Stimulated activated CD4-positive, alpha-beta T cell treated with anti-CD3 and anti-CD28 coated beads, Interleukin-1b, Interleukin-23, amount 100 ng/mL, for 24 hours (primary cell): ENCODE results near the gene SERPINA3.
"Not testable (repeated sequence)": the region's sequence is repeated elsewhere in the genome, so short reads cannot be mapped to it uniquely, and the experiment has no call there.

Source experiments
- DNase-seq, 4 experiments: peaks; one replicate each; pipeline ENCODE4 v3.0.0-alpha.2; 2020; ENCODE audit warnings: low read depth in 4 of 4, low spot score in 1 of 4

SERPINA3 gene

GRCh38 chr14:94631050-94631449 lies 18.9 kb downstream of the SERPINA3 start:
- no peak for DNase-seq

DNA sequence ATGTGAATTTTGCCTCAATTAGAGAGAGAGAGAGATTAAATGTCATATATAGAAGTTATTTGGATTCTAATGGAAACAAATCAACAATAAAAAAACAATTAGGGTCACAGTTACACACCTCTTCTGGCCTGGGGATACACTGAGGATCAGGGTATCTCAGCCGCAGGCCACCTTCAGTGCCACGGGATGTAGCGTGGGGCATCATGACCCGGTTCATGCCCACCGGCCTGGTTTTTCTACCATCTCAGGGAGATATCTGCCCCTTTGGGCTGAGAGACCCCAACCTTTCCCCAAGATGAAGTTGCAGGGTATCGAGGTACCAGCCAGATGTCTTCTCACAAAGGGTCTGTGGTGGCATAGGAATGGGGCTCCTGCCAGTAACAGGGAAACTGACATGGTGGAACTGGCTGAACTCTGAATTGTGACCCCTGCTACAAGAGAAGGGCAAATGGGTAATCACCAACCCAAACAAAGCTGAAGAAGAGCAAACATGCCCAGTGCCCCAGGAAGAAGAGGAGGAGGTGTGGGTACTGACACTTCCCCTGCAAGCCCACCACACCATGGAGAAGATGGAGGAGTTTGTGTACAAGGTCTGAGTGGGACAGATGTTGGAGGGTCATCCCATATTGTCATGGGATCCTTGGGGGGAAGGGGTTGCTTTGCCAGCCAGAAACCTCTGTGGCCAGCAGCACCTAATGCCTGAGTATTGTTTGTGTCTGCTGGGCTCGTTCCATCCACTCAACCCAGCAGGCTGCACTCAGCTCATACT lies 19.5 kb downstream of the SERPINA3 start:
- no peak for DNase-seq

DNA sequence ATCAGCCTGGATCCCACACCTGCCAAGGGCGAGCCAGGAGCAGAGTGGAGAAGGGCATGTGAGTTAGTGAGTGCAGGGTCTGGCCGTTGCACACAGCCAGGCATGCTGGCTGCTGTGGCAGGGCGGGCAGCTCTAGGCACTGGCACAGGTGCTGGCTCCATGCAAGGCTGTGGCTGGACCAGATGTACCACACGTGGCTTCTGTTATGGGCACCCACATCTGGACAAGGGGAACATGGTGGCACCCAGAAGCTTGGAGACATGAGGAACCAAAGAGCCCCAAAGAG lies 20.1 kb downstream of the SERPINA3 start:
- DNase-seq = no peak

DNA sequence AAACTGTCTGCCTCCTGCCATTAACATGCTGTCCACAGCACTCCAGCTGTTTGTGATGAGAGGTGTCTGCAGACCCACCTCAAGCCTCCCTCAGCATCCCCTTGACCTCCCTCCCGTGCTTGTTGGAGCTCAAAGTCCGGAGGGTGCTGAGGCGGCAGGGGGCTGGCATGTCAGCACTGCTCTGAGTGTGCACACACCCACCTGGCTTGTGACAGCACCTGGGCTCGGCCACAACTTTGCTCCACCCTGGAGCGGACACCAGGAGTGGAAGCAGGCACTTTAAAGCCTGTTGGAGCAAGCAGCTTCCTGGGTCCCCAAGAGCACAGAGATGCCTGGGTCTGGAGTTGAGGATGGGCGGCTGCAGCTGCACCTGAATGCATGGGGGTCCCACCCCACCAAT lies 20.9 kb downstream of the SERPINA3 start:
- no peak for DNase-seq

DNA sequence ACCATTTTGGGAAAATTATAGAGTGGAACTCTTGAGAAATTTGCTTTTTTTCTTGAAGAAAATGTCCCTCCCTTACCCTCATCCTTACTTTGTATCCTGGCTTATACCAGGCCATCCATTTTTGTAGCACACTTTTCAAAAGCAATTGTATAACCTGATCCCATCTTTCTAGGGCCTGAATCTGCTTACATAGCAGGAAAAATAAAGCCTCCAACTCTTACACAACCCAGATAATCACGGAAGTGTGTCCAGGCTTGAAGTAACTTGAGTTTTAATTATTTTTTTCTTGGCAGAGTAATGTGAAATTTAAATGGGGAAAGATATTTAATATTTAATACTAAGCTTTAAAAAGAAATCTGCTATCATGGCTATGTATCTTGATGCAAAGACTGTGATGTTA lies 23.0 kb downstream of the SERPINA3 start:
- no peak for DNase-seq

DNA sequence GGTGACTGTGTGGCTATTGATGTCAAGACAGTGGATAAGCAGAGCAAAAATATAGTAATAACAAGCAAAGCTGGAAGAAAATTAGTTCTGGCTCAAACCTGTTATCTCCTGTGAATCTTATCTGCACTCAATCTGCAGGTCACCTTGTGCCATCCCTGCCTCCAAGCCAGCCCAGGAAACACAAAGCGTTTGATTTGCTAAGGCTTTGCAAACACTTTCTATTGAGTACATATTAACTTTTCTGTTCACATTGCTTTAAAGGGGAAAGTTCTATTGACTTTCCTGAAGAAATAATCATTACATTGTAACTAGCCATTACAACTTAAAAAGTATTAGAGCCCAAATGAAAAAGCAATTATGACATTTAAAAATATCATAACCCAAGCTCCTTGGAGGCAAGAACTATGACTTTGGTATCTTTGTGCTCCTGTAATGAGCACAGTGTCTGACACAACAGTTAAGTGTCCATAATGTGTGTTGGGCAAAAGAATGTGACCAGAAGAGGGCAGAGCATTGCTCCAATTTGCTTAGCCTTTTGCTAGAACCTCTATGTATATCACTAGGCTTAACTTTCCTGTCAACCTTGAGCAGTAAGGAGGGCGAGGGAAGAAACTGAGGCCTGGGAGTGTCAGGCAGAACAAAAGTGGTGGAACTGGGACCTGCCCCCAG lies 24.7 kb downstream of the SERPINA3 start:
- no peak for DNase-seq

DNA sequence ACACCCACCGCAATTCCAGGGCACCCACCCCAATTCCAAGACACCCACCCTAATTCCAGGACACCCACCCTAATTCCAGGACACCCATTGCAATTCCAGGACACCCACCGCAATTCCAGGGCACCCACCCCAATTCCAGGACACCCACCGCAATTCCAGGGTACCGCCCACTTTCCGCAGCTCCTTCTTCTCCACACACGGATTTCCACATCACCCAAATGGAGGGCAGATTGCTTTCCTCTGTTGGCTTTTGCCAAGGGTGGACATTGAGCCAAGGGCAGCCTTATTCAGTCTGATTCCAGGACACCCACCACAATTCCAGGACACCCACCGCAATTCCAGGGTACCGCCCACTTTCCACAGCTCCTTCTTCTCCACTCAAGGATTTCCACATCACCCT lies 25.6 kb downstream of the SERPINA3 start:
- DNase-seq = not testable (repeated sequence)

DNA sequence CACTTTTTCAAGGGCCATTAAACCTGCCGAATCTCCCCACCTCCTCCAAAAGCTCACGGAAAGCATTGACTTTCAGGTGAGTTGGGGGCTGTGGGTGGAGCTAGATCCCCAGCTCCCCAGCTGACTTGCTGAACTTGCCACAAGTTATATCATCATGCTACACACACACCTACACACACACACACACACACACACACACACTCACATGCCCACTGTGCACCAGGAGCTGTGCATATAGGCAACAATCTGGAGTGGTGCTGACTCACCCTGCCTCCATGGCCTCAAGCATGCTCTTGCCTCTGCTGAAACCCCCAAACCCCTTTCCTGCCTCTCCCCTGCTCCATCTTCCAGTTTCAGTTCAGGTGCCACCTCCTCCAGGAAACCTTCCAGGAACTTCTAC lies 26.1 kb downstream of the SERPINA3 start:
- no peak for DNase-seq

DNA sequence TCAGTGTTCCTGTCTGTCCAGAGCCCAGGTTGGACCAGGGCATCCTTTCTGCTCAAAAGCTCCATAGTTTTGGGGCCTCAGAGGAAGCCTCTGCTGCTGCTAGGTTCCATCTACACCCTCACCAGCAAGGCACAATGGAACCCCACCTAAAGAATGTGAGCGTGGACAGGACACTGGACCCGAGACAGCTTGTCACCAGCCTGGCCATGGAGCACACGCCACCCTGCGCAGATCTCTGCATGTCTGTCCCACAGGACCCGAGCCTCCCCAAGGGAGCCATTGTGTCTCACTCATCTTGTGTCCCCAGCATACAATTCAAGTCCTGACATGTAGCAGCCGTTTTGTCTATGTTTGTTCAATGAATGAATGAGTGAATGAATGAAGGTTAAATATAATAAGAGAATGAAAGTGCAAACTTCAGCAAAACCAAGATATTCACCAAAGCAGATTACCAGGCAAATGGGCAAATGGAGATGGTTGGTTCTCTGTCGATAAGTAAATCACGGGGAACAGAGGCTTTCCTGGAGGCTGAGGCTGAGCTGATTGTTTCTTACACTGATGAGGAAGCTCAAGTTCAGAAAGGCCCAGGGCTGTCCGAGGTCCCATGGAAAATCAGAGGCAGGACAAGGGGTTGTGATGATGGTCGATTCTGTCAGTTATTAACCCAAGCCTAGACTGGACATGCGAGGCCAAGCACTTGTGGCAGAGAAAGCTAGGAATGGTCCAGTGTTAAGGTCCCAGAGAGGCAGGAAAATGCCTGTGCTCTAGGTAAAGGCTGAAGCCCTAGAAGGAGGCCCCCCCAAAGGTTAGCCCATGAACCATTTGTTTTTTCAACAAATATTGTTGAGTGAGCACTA lies 27.0 kb downstream of the SERPINA3 start:
- no peak for DNase-seq

DNA sequence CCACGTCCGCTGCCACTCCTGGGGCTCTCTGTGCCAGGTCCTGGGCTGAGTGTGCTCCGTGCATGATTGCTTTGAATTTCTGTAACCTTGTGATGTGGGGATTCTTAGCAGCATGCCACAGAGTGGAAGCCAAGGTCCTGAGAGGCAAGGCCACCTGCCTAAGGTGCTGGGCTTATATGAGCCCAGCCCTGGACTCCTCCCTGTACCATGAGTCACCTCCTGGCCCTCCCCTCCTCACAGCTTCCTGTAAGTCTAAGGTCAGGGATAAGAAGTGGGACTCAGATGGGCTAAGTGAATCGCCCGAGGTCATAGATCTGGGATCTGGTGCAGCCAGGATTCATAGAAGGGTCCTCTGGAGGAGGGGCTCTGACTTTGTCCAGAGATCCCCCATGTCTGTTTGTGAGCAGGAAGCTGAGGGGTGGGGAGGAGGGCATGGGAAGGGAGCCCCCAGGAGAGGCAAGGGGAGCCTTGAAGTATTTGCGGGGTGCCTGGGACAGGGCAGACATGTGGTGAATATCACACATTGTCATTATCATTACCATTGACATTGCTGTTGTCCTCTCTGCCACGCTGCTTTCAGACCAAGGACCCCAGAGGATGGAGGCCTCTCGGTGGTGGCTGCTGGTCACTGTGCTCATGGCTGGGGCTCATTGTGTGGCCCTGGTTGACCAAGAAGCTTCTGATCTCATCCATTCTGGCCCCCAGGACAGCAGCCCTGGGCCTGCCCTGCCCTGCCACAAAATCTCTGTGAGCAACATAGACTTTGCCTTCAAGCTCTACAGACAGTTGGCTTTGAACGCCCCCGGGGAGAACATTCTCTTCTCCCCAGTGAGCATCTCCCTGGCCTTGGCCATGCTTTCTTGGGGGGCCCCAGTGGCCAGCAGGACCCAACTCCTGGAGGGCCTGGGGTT lies 28.8 kb downstream of the SERPINA3 start:
- DNase-seq = no peak

GRCh38 chr14:94641632-94641955 lies 29.4 kb downstream of the SERPINA3 start:
- no peak for DNase-seq

GRCh38 chr14:94643316-94644101 lies 31.3 kb downstream of the SERPINA3 start:
- DNase-seq = no peak

GRCh38 chr14:94644102-94644535 lies 31.9 kb downstream of the SERPINA3 start:
- DNase-seq = no peak

GRCh38 chr14:94646066-94646465 lies 33.9 kb downstream of the SERPINA3 start:
- DNase-seq = no peak

GRCh38 chr14:94646481-94646880 lies 34.3 kb downstream of the SERPINA3 start:
- DNase-seq = no peak

- DNase-seq = no peak
Observed at GRCh38 chr14:94648801-94649200, 36.6 kb downstream of the SERPINA3 start.

DNA sequence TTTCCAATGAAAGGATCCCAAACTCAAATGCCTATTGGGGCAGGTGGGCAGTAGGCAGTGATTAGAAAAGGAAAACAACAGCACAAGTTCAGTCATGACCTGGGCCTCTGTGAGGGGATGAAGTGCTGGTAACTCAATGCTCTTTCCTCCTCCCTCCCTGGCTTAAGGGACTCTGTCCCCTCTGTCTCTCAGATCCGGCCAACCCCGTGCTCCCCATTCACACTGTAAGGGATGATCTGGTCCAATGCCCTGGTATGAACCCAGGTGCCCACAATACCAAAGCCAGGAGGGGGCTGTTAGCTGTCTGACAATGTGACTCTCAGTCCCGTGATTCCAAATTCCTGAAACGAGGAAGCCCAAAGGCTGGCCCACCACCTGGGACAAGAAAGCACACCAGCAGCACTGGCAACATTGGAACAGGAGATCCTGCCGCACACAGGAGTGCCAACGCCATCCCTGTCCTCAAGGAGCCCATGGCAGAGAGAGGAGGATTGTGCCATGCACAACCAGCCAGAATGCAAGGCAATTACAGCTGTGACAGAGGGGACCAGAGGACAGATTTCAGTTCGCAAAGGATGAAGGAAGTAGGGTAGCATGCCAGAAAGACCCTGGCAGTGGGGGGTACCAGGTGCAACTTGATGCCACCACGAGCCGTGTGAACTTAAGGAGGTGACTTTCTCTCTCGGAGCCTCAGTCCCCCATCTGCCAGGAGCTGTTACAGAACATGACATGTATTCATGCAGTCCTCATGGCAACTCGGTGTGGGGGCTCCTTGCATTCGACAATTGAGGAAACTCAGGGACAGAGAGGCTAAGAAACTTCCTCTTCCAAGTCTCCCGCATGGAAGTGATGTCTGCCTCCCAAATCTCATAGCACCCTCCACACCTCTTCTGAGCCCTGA lies 37.6 kb downstream of the SERPINA3 start:
- DNase-seq = no peak

GRCh38 chr14:94650444-94650775 lies 38.2 kb downstream of the SERPINA3 start:
- DNase-seq = no peak
